Kidney (tissue), 14 donors: ENCODE data around the gene RUVBL2. TPM values are rescaled to one million over a fixed set of nuclear protein-coding genes. Genes with fewer than 3 reads are reported as not detected.
A peak's percentile ranks its signal among the peaks of the same experiment; 100 is the strongest.

Experiments
- DNase-seq, 5 donors: peaks; one replicate each; pipeline ENCODE4 v3.0.0-alpha.2; 2013 to 2020
- FAIRE-seq: peaks from 2 replicates; lab custom pipeline; 2012; peaks lifted over from hg19 to GRCh38; lab: Jason Lieb, UNC
- H3K27ac ChIP-seq, 2 donors: one replicate each; pipeline ENCODE4 v1.7.0; 2013; ENCODE audit warnings: low read depth in 2 of 2, low read length in 2 of 2, inconsistent platforms in 1 of 2
- H3K27me3 ChIP-seq: one replicate; pipeline ENCODE4 v1.7.1; 2013; ENCODE audit warnings: low read length, inconsistent platforms; ENCODE audit not compliant: control insufficient read depth, insufficient read depth
- H3K36me3 ChIP-seq, 3 donors: one replicate each; pipeline versions ENCODE4 v1.7.0 to v1.7.1; 2013; ENCODE audit warnings: low read length in 3 of 3, control low read depth in 1 of 3, inconsistent platforms in 1 of 3; ENCODE audit not compliant: insufficient read depth in 3 of 3, control insufficient read depth in 2 of 3
- H3K4me1 ChIP-seq, 3 donors: one replicate each; pipeline versions ENCODE4 v1.7.0 to v1.7.1; 2013; ENCODE audit warnings: low read length in 3 of 3, inconsistent platforms in 1 of 3, low read depth in 1 of 3; ENCODE audit not compliant: control insufficient read depth in 2 of 3, insufficient read depth in 2 of 3
- H3K4me3 ChIP-seq, 3 donors: one replicate each; pipeline versions ENCODE4 v1.7.0 to v1.8.1; 2013; ENCODE audit warnings: low read length in 3 of 3, control low read depth in 1 of 3, inconsistent platforms in 1 of 3
- H3K9ac ChIP-seq, 3 donors: one replicate each; pipeline versions ENCODE4 v1.7.0 to v1.7.1; 2013; ENCODE audit warnings: low read length in 3 of 3, control low read depth in 1 of 3, inconsistent platforms in 1 of 3
- H3K9me3 ChIP-seq, 3 donors: one replicate each; pipeline versions ENCODE4 v1.7.0 to v1.7.1; 2013; ENCODE audit warnings: low read length in 3 of 3, control low read depth in 1 of 3, inconsistent platforms in 1 of 3; ENCODE audit not compliant: control insufficient read depth in 2 of 3, insufficient read depth in 1 of 3
- intact Hi-C: fragments of 100-400 bp; cut with DNase I; formaldehyde crosslinking; loops from one replicate; pipeline ENCODE4 v1.11.1; 2022
- polyA plus RNA-seq: library from polyadenylated mRNA; stranded (reverse); fragments of 350-450 nt; fragmentation: Illumina TruSeq; extraction: RNeasy Lipid Tissue Mini Kit (QIAGEN cat#74804); gene quantifications from one replicate; pipeline ENCODE4 v1.2.3, GENCODE V29; 2014; ENCODE audit warnings: low read depth, low replicate concordance; ENCODE audit not compliant: insufficient read depth
- total RNA-seq: library from RNA; stranded (reverse); fragmentation: NEBNext Ultra II Directional; extraction: Animal tissue kit (Norgen Biotek cat#: 25700); gene quantifications from one replicate; pipeline ENCODE4 v1.2.1, GENCODE V29; 2021
- TF ChIP-seq, protein P1 (sequence below): IDR thresholded peaks from 3 replicates; pipeline ENCODE4 v1.5.1; 2012; ENCODE audit warnings: mild to moderate bottlenecking, moderate library complexity, borderline replicate concordance; ENCODE audit not compliant: insufficient read depth; ENCODE audit errors: extremely low read depth
- donor health status: control.
- donor health status: control.
- donor health status: control.
- donor health status: control.
- donor health status: control.
- donor health status: DM: yes; HTN: yes; CAD: no.
- donor health status: Normal renal cell carcinoma (clear cell type).

Gene RUVBL2
- total and polyA plus RNA-seq, 2 donors from 2014 or later: 57.0 to 83.6 TPM

DNA sequence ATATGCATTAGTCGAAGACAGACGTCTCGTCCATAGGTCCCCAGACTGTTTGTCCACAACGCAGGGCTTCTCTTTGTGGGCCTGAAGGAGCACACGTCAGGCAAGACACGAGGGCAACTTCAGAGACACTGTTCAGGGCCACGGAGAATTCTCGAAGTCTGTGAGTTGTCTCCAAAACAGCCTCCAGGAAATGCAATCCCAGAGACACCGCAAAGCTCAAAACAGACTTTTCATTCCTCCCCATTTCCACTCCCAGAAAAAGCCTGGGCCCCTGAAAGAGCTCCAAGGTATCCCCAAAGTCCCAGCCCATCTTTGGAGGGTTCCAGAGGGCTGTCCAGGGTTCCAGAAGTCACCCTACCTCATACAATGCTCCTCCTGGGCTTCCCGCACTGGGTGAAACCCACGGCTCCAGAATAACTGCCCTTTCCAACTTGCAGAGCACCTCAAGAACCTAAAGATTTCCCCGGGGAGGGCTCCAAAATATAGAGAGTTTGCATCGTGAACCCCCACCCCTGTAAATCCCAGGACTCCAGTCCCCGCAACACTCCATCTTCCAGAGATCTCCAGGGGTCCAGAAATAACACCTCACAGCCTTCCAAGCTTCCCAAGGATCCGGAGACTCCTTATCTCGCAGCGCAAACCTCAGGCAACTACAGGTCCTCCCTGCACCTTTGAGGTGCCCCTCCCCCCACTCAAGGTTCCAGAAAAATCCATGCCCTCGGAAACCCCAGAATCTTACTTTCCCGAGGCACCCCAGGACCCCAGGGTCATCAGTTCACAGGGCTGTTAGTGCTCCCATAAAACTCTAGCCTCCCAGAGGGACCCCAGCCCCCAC is 29.3 kb upstream of the RUVBL2 start:
- no peaks in the 10 kb centered on the region for H3K9me3 ChIP-seq
- DNase-seq (peak in 2 of 5 donors; percentile 51 to 52), FAIRE-seq (no peak)
- H3K4me1 ChIP-seq: peaks cover 0 to 29% (median 21%) of the 10 kb centered on the region in 3 donors
- peak overlapping the region in 2 of 3 donors; percentile 57 to 73 for H3K4me3 ChIP-seq
- TF ChIP-seq, protein P1, sequence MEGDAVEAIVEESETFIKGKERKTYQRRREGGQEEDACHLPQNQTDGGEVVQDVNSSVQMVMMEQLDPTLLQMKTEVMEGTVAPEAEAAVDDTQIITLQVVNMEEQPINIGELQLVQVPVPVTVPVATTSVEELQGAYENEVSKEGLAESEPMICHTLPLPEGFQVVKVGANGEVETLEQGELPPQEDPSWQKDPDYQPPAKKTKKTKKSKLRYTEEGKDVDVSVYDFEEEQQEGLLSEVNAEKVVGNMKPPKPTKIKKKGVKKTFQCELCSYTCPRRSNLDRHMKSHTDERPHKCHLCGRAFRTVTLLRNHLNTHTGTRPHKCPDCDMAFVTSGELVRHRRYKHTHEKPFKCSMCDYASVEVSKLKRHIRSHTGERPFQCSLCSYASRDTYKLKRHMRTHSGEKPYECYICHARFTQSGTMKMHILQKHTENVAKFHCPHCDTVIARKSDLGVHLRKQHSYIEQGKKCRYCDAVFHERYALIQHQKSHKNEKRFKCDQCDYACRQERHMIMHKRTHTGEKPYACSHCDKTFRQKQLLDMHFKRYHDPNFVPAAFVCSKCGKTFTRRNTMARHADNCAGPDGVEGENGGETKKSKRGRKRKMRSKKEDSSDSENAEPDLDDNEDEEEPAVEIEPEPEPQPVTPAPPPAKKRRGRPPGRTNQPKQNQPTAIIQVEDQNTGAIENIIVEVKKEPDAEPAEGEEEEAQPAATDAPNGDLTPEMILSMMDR: no peak
- H3K27me3 ChIP-seq: no peaks in the 10 kb centered on the region
- H3K36me3 ChIP-seq: peaks cover 3 to 35% (median 4%) of the 10 kb centered on the region in 3 donors
- H3K9ac ChIP-seq: peak overlapping the region in 2 of 3 donors; percentile 41 to 74
- intact Hi-C loops: no loop called here
- H3K27ac ChIP-seq: peak overlapping the region; percentile 92 to 95

DNA sequence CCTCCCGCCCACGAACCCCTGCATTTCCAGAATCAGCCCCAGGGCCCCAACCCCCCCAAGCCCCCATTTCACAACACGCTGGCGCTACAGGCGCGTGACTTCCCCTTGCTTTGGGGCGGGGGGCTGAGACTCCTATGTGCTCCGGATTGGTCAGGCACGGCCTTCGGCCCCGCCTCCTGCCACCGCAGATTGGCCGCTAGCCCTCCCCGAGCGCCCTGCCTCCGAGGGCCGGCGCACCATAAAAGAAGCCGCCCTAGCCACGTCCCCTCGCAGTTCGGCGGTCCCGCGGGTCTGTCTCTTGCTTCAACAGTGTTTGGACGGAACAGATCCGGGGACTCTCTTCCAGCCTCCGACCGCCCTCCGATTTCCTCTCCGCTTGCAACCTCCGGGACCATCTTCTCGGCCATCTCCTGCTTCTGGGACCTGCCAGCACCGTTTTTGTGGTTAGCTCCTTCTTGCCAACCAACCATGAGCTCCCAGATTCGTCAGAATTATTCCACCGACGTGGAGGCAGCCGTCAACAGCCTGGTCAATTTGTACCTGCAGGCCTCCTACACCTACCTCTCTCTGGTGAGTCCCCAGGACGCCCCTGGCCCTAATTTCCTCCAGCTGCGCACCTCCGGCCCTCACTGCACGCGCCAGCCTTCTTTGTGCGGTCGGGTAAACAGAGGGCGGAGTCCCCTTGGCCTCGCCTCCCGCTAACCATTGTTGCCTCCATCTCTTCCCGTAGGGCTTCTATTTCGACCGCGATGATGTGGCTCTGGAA is 28.5 kb upstream of the RUVBL2 start, which contains the start of gene FTL:
Gene FTL (plus strand): TSS at position 270 of the 766 bp plus-strand sequence. CDS start 199 bp downstream, at position 469.
- FAIRE-seq (peak; percentile 69), DNase-seq (peak; percentile 96 to 99 (median 97))
- peaks cover 3 to 42% (median 4%) of the 10 kb centered on the region in 3 donors for H3K36me3 ChIP-seq
- H3K4me3 ChIP-seq: peak within 1 kb of the TSS; percentile 86 to 98 (median 96)
- H3K27ac ChIP-seq: peak within 1 kb of the TSS; percentile 94 to 95
- intact Hi-C loops: no loop called here
- H3K27me3 ChIP-seq: no peaks in the 10 kb centered on the region
- peak within 1 kb of the TSS; percentile 52 to 79 (median 74) for H3K9ac ChIP-seq
- peaks cover 0 to 29% (median 21%) of the 10 kb centered on the region in 3 donors for H3K4me1 ChIP-seq
- no peaks in the 10 kb centered on the region for H3K9me3 ChIP-seq
- TF ChIP-seq, protein P1: no peak

DNA sequence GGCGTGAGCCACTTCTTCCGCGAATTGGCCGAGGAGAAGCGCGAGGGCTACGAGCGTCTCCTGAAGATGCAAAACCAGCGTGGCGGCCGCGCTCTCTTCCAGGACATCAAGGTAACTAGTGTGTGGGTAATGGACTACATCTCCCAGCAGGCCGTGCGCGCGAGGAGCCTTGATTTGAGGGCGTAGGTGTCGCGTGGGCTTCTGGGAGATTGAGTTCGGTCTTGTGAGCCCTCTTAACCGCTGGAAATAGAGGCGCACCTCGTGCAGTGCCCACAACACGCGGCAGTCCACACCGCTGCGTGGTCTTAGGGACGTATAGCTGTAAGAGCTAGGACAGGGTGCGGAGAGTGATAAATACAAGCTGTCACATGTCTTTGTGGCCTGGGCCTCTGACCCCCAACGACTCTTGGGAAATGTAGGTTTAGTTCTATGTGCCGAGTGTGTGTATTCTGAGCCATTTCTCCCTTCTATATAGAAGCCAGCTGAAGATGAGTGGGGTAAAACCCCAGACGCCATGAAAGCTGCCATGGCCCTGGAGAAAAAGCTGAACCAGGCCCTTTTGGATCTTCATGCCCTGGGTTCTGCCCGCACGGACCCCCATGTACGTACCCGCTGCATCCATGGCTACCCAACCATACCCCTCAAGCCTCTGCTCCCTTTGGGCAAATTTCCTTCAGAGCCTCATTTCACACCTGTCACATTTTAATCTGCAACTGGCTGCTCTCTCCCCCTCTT is 27.7 kb upstream of the RUVBL2 start:
- peak overlapping the region; percentile 94 to 95 for H3K27ac ChIP-seq
- DNase-seq: peak; percentile 92 to 96 (median 96)
- intact Hi-C loops: no loop called here
- peaks cover 0 to 28% (median 22%) of the 10 kb centered on the region in 3 donors for H3K4me1 ChIP-seq
- peak overlapping the region; percentile 52 to 79 (median 74) for H3K9ac ChIP-seq
- peak overlapping the region; percentile 86 to 98 (median 96) for H3K4me3 ChIP-seq
- FAIRE-seq: no peak
- H3K36me3 ChIP-seq: peaks cover 3 to 46% (median 4%) of the 10 kb centered on the region in 3 donors
- H3K27me3 ChIP-seq: no peaks in the 10 kb centered on the region
- no peaks in the 10 kb centered on the region for H3K9me3 ChIP-seq
- TF ChIP-seq, protein P1: no peak
